HepG2 (cell line): ENCODE data around the gene ABHD12. TPM values are rescaled to one million over a fixed set of nuclear protein-coding genes. Genes with fewer than 3 reads are reported as not detected.

Source experiments
- ATAC-seq: fragments of 200-7000 bp; cut with Tn5 transposase; 3 replicates; pipeline ENCODE4 v1.9.1; 2020; ENCODE audit warnings: mild to moderate bottlenecking, moderate library complexity
- BruUV-seq: library from RNA; stranded (reverse); fragments of 400-500 nt; replicated peaks from 2 replicates; lab custom pipeline; 2021; lab: Mats Ljungman, UMichigan
- CTCF ChIA-PET: fragments of 300-600 bp; formaldehyde crosslinking; extraction: SDS; loops from one replicate; lab custom pipeline; 2021; ENCODE audit warnings: low total read pairs, inconsistent platforms, low intra/inter-chr PET ratio; lab: Yijun Ruan, JAX
- POLR2A ChIA-PET: fragments of 350-600 bp; sonication (Branson Sonifier 250); formaldehyde crosslinking; loops from one replicate; lab custom pipeline; 2020; ENCODE audit warnings: antibody characterized with exemption, inconsistent platforms; lab: Yijun Ruan, JAX
- DNase-seq: peaks from one replicate; pipeline ENCODE4 v3.0.0-alpha.2; 2015; ENCODE audit warnings: low spot score
- FAIRE-seq: peaks from 3 replicates; lab custom pipeline; 2011; peaks lifted over from hg19 to GRCh38; lab: Jason Lieb, UNC
- H2AFZ ChIP-seq: one replicate; pipeline ENCODE4 v1.6.1; 2011; ENCODE audit warnings: low read length, inconsistent platforms
- H3K27ac ChIP-seq: fragments of 300-600 bp; 3 replicates; pipeline ENCODE4 v1.8.0; 2011; ENCODE audit warnings: mixed run types, mild to moderate bottlenecking, mixed read lengths, low read length, inconsistent platforms; ENCODE audit not compliant: insufficient read depth; ENCODE audit errors: extremely low read length
- H3K27me3 ChIP-seq, 2 experiments: fragments of 200-600 bp in 1 of 2; 2 replicates in 1 of 2; 3 replicates in 1 of 2; pipeline versions ENCODE4 v1.6.0 to v1.8.0; 2011; ENCODE audit warnings: low read length in 2 of 2, mild to moderate bottlenecking in 2 of 2, moderate library complexity in 2 of 2, inconsistent platforms in 1 of 2; ENCODE audit not compliant: insufficient read depth in 2 of 2, control insufficient read depth in 1 of 2
- H3K36me3 ChIP-seq, 2 experiments: fragments of 200-600 bp in 1 of 2; replicated peaks in 1 of 2; 2 replicates in 1 of 2; 3 replicates in 1 of 2; pipeline versions ENCODE4 v1.5.1 to v1.8.0; 2011; ENCODE audit warnings: low read length in 2 of 2, inconsistent platforms in 1 of 2; ENCODE audit not compliant: insufficient read depth in 2 of 2, control insufficient read depth in 1 of 2
- H3K4me1 ChIP-seq: 2 replicates; pipeline ENCODE4 v1.5.1; 2012; ENCODE audit warnings: low read length, inconsistent platforms; ENCODE audit not compliant: insufficient read depth
- H3K4me2 ChIP-seq: 2 replicates; pipeline ENCODE4 v1.6.0; 2011; ENCODE audit warnings: low read depth, low read length, inconsistent platforms
- H3K4me3 ChIP-seq, 3 experiments: fragments of 200-600 bp in 1 of 3; sonication (generic), shearing (Covaris generic) in 1 of 3; replicated peaks in 1 of 3; 2 replicates each; pipeline ENCODE4 v1.5.1; 2011 to 2016; ENCODE audit warnings: low read length in 3 of 3, inconsistent platforms in 2 of 3, low read depth in 2 of 3, mild to moderate bottlenecking in 2 of 3, control low read depth in 1 of 3, mixed read lengths in 1 of 3; ENCODE audit not compliant: insufficient read depth in 1 of 3
- H3K79me2 ChIP-seq: one replicate; pipeline ENCODE4 v1.6.1; 2011; ENCODE audit warnings: low read length, inconsistent platforms; ENCODE audit not compliant: insufficient read depth
- H3K9ac ChIP-seq: 2 replicates; pipeline ENCODE4 v1.6.0; 2011; ENCODE audit warnings: mild to moderate bottlenecking, low read depth, low read length, inconsistent platforms; ENCODE audit not compliant: insufficient read depth
- H3K9me3 ChIP-seq: 2 replicates; pipeline ENCODE4 v1.5.1; 2012; ENCODE audit warnings: mild to moderate bottlenecking, low read length
- H4K20me1 ChIP-seq: 2 replicates; pipeline ENCODE4 v1.6.0; 2011; ENCODE audit warnings: inconsistent platforms, mild to moderate bottlenecking, low read length, moderate library complexity; ENCODE audit not compliant: insufficient read depth
- CEBPG ChIP-seq: IDR thresholded peaks from 2 replicates; pipeline ENCODE4 v1.6.1; 2016
- DPF2 ChIP-seq: sonication (generic); formaldehyde crosslinking; IDR thresholded peaks from 2 replicates; pipeline ENCODE4 v1.4.0; 2020; ENCODE audit warnings: mild to moderate bottlenecking, low read depth, missing genetic modification reagents, borderline replicate concordance
- JDP2 ChIP-seq: sonication (generic); formaldehyde crosslinking; IDR thresholded peaks from 2 replicates; pipeline ENCODE4 v1.8.1; 2022; ENCODE audit warnings: missing genetic modification reagents, borderline replicate concordance
- NR1H2 ChIP-seq: sonication (generic); formaldehyde crosslinking; IDR thresholded peaks from 2 replicates; pipeline ENCODE4 v1.8.1; 2022; ENCODE audit warnings: low read depth, missing genetic modification reagents, borderline replicate concordance
- NR2F2 ChIP-seq: IDR thresholded peaks from 2 replicates; pipeline ENCODE4 v1.6.1; 2012; ENCODE audit warnings: low read depth, inconsistent platforms, borderline replicate concordance
- PCBP1 ChIP-seq: fragments of 200-400 bp; formaldehyde crosslinking; IDR thresholded peaks from 2 replicates; pipeline ENCODE4 v1.6.1; 2017; ENCODE audit warnings: mild to moderate bottlenecking, low read depth, low read length, borderline replicate concordance
- TMF1 ChIP-seq: sonication (generic); formaldehyde crosslinking; IDR thresholded peaks from 2 replicates; pipeline ENCODE4 v1.8.1; 2022; ENCODE audit warnings: low read depth, missing genetic modification reagents
- U2AF1 ChIP-seq: fragments of 200-400 bp; formaldehyde crosslinking; optimal IDR thresholded peaks from 2 replicates; pipeline ENCODE3; 2017; ENCODE audit warnings: mild to moderate bottlenecking, low read depth, low read length
- ZBTB8A ChIP-seq: sonication (generic); formaldehyde crosslinking; IDR thresholded peaks from 2 replicates; pipeline ENCODE4 v1.4.0; 2020; ENCODE audit warnings: mild to moderate bottlenecking, low read depth, missing genetic modification reagents, borderline replicate concordance
- ZEB1 ChIP-seq: IDR thresholded peaks from 2 replicates; pipeline ENCODE4 v1.6.1; 2012; ENCODE audit warnings: mild to moderate bottlenecking, low read depth, inconsistent platforms; ENCODE audit not compliant: insufficient replicate concordance
- ZNF574 ChIP-seq: sonication (generic); formaldehyde crosslinking; IDR thresholded peaks from 2 replicates; pipeline ENCODE4 v1.4.0; 2020; ENCODE audit warnings: missing genetic modification reagents
- ZSCAN21 ChIP-seq: sonication (generic); formaldehyde crosslinking; IDR thresholded peaks from 2 replicates; pipeline ENCODE4 v1.8.0; 2022; ENCODE audit warnings: mild to moderate bottlenecking, missing genetic modification reagents, moderate library complexity, borderline replicate concordance
- WGBS: methylation state at CpG from one replicate; pipeline ENCODE4 v1.1.6; 2017; ENCODE audit warnings: low lambda C conversion rate; 5-methylcytosine and 5-hydroxymethylcytosine counted together
- in situ Hi-C: cut with HindIII; loops from 2 replicates; pipeline ENCODE4 v1.10.0; 2017; ENCODE audit warnings: low pct_unique_long_range_greater_than_20kb; ENCODE audit not compliant: extremely low pct_ligation_motif_present
- intact Hi-C: fragments of 100-400 bp; cut with micrococcal nuclease; formaldehyde crosslinking; loops from one replicate; pipeline ENCODE4 v1.10.0; 2022; ENCODE audit not compliant: unreplicated experiment
- polyA plus RNA-seq, 8 experiments: library from polyadenylated mRNA; depleted of rRNA in 3 of 8; stranded (reverse) in 7 of 8; unstranded in 1 of 8; fragments of >200 nt; fragmentation: Illumina TruSeq in 4 of 8; extraction: Trizol in 4 of 8; gene quantifications; 2 replicates each; pipeline versions ENCODE4 v1.2.1 to v1.2.3, GENCODE V29; 2011 to 2016; ENCODE audit warnings: low read depth in 4 of 8, missing spikeins in 1 of 8, mixed read lengths in 1 of 8; ENCODE audit not compliant: insufficient read depth in 1 of 8
- total RNA-seq, 5 experiments: library from RNA; depleted of rRNA; stranded (reverse); fragments of >200 nt; fragmentation: Illumina TruSeq; extraction: Trizol; gene quantifications; 2 replicates each; pipeline ENCODE4 v1.2.3, GENCODE V29; 2016; ENCODE audit warnings: low read depth in 1 of 5
- TF ChIP-seq, protein P1 (sequence below): sonication (generic); formaldehyde crosslinking; IDR thresholded peaks from 2 replicates; pipeline ENCODE4 v1.5.0; 2020; ENCODE audit warnings: missing genetic modification reagents
- TF ChIP-seq, protein P2 (sequence below): fragments of 450-650 bp; IDR thresholded peaks from 2 replicates; pipeline ENCODE4 v1.6.1; 2016
- TF ChIP-seq, protein P3 (sequence below): sonication (generic); formaldehyde crosslinking; IDR thresholded peaks from 2 replicates; pipeline ENCODE4 v1.8.1; 2022; ENCODE audit warnings: low read depth, mild to moderate bottlenecking, missing genetic modification reagents

ABHD12 gene
- total and polyA plus RNA-seq, 2 of the 13 experiments (the other 11 are each of a cell fraction or from before 2014, with no cell fraction given) = 23.5 to 72.1 TPM

DNA sequence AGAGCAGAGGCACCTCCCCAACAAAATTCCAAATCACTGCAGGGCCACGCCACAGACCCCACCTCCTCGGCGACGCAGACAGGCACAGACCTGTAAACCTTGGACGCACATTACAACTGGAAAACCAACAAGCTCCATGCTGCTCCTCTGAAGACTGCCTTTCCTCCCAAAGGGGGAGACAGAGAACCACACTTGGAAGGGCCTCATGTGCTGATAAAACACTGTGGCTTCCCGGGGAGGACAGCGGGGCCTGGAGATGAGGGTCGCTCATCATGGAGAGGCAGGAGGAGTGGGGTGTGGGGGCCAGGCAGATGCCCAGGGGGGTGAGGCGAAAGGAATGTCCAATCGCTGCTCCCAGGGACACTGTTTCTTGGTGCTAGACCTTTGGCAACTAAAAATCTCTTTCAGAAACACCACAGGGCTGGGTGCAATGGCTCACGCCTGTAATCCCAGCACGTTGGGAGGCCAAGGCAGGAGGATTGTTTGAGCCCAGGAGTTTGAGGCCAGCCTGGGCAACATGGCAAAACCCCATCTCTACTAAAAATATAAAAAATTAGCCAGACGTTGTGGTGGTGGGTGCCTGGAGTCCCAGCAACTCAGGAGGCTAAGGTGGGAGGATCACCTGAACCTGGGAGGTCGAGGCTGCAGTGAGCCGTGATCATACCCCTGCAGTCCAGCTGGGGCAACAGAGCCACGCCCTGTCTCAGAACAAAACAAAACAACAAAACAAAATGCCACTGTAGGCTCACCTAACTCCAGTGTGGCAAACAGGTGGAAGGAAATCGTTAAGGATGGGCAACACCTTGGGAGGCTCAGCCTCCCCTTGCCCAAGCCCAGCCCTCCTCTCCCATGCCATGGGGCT lies 53.8 kb downstream of the ABHD12 start:
- peak; percentile 82 for DNase-seq
- TF ChIP-seq, protein P1, sequence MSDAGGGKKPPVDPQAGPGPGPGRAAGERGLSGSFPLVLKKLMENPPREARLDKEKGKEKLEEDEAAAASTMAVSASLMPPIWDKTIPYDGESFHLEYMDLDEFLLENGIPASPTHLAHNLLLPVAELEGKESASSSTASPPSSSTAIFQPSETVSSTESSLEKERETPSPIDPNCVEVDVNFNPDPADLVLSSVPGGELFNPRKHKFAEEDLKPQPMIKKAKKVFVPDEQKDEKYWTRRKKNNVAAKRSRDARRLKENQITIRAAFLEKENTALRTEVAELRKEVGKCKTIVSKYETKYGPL (CRISPR knock-in tag) = no peak
- TF ChIP-seq PCBP1 (no peak), U2AF1 (no peak), DPF2 (CRISPR knock-in tag) (no peak), TMF1 (CRISPR knock-in tag) (no peak), JDP2 (no peak), ZSCAN21 (CRISPR knock-in tag) (no peak), NR1H2 (CRISPR knock-in tag) (no peak), ZNF574 (CRISPR knock-in tag) (no peak), CEBPG (CRISPR knock-in tag) (no peak), ZBTB8A (no peak), NR2F2 (no peak), ZEB1 (no peak)
- TF ChIP-seq, protein P2, sequence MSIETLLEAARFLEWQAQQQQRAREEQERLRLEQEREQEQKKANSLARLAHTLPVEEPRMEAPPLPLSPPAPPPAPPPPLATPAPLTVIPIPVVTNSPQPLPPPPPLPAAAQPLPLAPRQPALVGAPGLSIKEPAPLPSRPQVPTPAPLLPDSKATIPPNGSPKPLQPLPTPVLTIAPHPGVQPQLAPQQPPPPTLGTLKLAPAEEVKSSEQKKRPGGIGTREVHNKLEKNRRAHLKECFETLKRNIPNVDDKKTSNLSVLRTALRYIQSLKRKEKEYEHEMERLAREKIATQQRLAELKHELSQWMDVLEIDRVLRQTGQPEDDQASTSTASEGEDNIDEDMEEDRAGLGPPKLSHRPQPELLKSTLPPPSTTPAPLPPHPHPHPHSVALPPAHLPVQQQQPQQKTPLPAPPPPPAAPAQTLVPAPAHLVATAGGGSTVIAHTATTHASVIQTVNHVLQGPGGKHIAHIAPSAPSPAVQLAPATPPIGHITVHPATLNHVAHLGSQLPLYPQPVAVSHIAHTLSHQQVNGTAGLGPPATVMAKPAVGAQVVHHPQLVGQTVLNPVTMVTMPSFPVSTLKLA = no peak
- TF ChIP-seq, protein P3, sequence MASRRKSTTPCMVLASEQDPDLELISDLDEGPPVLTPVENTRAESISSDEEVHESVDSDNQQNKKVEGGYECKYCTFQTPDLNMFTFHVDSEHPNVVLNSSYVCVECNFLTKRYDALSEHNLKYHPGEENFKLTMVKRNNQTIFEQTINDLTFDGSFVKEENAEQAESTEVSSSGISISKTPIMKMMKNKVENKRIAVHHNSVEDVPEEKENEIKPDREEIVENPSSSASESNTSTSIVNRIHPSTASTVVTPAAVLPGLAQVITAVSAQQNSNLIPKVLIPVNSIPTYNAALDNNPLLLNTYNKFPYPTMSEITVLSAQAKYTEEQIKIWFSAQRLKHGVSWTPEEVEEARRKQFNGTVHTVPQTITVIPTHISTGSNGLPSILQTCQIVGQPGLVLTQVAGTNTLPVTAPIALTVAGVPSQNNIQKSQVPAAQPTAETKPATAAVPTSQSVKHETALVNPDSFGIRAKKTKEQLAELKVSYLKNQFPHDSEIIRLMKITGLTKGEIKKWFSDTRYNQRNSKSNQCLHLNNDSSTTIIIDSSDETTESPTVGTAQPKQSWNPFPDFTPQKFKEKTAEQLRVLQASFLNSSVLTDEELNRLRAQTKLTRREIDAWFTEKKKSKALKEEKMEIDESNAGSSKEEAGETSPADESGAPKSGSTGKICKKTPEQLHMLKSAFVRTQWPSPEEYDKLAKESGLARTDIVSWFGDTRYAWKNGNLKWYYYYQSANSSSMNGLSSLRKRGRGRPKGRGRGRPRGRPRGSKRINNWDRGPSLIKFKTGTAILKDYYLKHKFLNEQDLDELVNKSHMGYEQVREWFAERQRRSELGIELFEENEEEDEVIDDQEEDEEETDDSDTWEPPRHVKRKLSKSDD (CRISPR knock-in tag) = no peak

More for the DNA sequence above, 53.8 kb downstream of the ABHD12 start:
- no peak overlapping the region for H3K27ac ChIP-seq
- intact Hi-C loops = loop anchor here (1.0 to 2.0 kb wide), 2 partner anchors 63 to 70 kb away; partner anchors contain the start of gene GINS1
- H3K4me1 ChIP-seq = peaks cover 45% of the 10 kb centered on the region
- POLR2A ChIA-PET = interaction anchor here (1.0 to 4.8 kb wide), 6 partner anchors 27 to 89 kb away, joined by 3 to 38 read pairs (median 4); partner anchors contain the start of genes GINS1 and PYGB
- H3K9me3 ChIP-seq = no peaks in the 10 kb centered on the region
- ATAC-seq (peak; percentile 81), FAIRE-seq (peak; percentile 8)
- H3K27me3 ChIP-seq = no peaks in the 10 kb centered on the region
- no peak overlapping the region for H3K9ac ChIP-seq
- H3K4me2 ChIP-seq = no peak overlapping the region
- H2AFZ ChIP-seq = no peak overlapping the region
- peaks cover 25% of the 10 kb centered on the region for H3K79me2 ChIP-seq
- CTCF ChIA-PET = interaction anchor here (5.6 kb wide), 1 partner anchor 62 kb away, joined by 45 read pairs; no protein-coding TSS in a partner anchor
- in situ Hi-C loops = no loop called here
- 89% methylated on average over 17 of the region's 17 CpGs for WGBS
- no TSS peak for BruUV-seq
- H3K4me3 ChIP-seq = no peak overlapping the region
- H4K20me1 ChIP-seq = peaks cover 4% of the 10 kb centered on the region
- no peaks in the 10 kb centered on the region for H3K36me3 ChIP-seq
